Loucy (cell line): Measurements from ENCODE around the gene TRAF3IP1.

Experiments used
- CTCF ChIP-seq: fragments of 200-600 bp; sonication (generic); conservative IDR thresholded peaks from 2 replicates; pipeline ENCODE4 v1.5.1; 2014; ENCODE audit warnings: mild to moderate bottlenecking, antibody characterized with exemption, low read length
- EZH2phosphoT487 ChIP-seq: fragments of 200-600 bp; IDR thresholded peaks from 2 replicates; pipeline ENCODE4 v1.6.1; 2018; ENCODE audit warnings: antibody characterized with exemption, mild to moderate bottlenecking, moderate library complexity, borderline replicate concordance

GRCh38 chr2:238279324-238279682 lies 41.0 kb upstream of the TRAF3IP1 start:
- TF ChIP-seq CTCF (no peak), EZH2phosphoT487 (no peak)
